Gastrocnemius medialis (tissue), 4 donors: ENCODE data around the gene IL18R1. TPM values are rescaled to one million over a fixed set of nuclear protein-coding genes. Genes with fewer than 3 reads are reported as not detected.

ENCODE experiments used
- ATAC-seq, 2 donors: fragments of 150-250 bp; one replicate each; pipeline ENCODE4 v1.9.1; 2016
- DNase-seq, 2 donors: peaks; one replicate each; pipeline ENCODE4 v3.0.0-alpha.2; 2019
- H3K27ac ChIP-seq, 4 donors: fragments of 200-600 bp; sonication (generic); 1 replicate in 1 of 4; 2 replicates in 3 of 4; pipeline ENCODE4 v1.5.1; 2016 to 2018; ENCODE audit warnings: mild to moderate bottlenecking in 2 of 4, moderate library complexity in 1 of 4
- H3K27me3 ChIP-seq, 3 donors: fragments of 200-600 bp; sonication (generic) in 2 of 3; 1 replicate in 1 of 3; 2 replicates in 2 of 3; pipeline versions ENCODE4 v1.5.1 to v1.6.0; 2016 to 2019; ENCODE audit warnings: mild to moderate bottlenecking in 1 of 3, moderate library complexity in 1 of 3
- H3K36me3 ChIP-seq, 2 donors: fragments of 200-600 bp; sonication (generic) in 1 of 2; one replicate each; pipeline ENCODE4 v1.5.1; 2017 to 2018
- H3K4me1 ChIP-seq, 2 donors: fragments of 200-600 bp; sonication (generic) in 1 of 2; one replicate each; pipeline ENCODE4 v1.5.1; 2016 to 2017; ENCODE audit warnings: mild to moderate bottlenecking in 2 of 2
- H3K4me3 ChIP-seq, 4 donors: fragments of 200-600 bp; sonication (generic) in 3 of 4; 1 replicate in 1 of 4; 2 replicates in 3 of 4; pipeline ENCODE4 v1.5.1; 2016 to 2019; ENCODE audit warnings: mild to moderate bottlenecking in 2 of 4
- H3K9me3 ChIP-seq, 3 donors: fragments of 200-600 bp; sonication (generic) in 2 of 3; 1 replicate in 1 of 3; 2 replicates in 2 of 3; pipeline ENCODE4 v1.5.1; 2016 to 2019
- POLR2A ChIP-seq, 2 donors: fragments of 450-650 bp; IDR thresholded peaks; one replicate each; pipeline ENCODE4 v1.6.1; 2017; ENCODE audit warnings: antibody characterized with exemption in 2 of 2, mild to moderate bottlenecking in 2 of 2, moderate library complexity in 2 of 2
- in situ Hi-C, 4 donors: fragments of 200-750 bp; cut with MboI; loops; one replicate each; pipeline versions ENCODE4 v1.15.0 to v1.8.0; 2017; ENCODE audit warnings: low sequenced_read_pairs in 4 of 4
- intact Hi-C: fragments of 100-400 bp; cut with DNase I; formaldehyde crosslinking; loops from one replicate; pipeline ENCODE4 v1.15.1; 2023; ENCODE audit warnings: low total_unique reads
- total RNA-seq, 4 donors: library from RNA; depleted of rRNA; stranded (reverse); fragments of >200 nt; gene quantifications; one replicate each; pipeline versions ENCODE4 v1.1.0 to v1.2.3, GENCODE V29; 2016
- TF ChIP-seq, protein P1 (sequence below), 5 experiments: fragments of 450-650 bp in 3 of 5; fragments of 200-600 bp in 2 of 5; sonication (generic) in 2 of 5; IDR thresholded peaks in 4 of 5; conservative IDR thresholded peaks in 1 of 5; 1 replicate in 4 of 5; 2 replicates in 1 of 5; pipeline ENCODE4 v1.5.1; 2016 to 2019; ENCODE audit warnings: antibody characterized with exemption in 5 of 5, mild to moderate bottlenecking in 3 of 5, moderate library complexity in 3 of 5

Gene IL18R1
- total RNA-seq, 4 donors from 2014 or later, result 0.36 to 2.8 (median 1.1) TPM

DNA sequence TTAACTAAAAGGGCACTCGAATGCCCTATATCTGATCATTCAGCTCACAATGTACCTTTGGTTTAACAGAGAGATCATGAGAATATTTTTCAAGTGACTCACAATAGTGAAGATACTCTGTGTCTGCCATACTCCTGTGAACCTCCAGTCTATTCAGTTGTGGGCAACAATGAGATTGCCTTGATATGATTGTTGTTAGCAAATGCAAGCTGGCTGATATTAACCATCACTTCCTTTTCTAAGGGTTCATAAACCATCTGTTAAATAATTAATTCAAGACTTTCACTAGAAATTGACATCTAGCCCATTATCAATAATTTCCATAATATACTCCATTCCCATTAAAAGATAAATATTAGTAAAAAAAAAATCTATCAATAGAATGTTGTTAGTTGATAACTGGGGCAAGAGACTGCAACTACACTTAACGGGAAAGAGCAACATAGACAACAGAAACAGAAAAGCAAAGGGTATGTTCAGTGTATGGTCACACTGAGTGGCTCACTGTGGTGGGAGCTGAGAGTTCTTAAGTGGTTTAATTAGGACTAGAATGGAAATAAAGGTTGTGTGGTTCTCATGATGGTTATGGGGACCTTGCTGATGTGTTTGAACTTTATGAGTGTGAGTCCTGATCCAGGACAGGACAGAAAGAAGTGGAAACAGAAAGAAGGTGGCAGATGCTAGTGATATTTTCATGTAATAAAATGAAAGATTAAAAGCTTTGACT is 79.2 kb downstream of the IL18R1 start:
- Histone ChIP-seq H3K4me1 (no peaks in the 10 kb centered on the region), H3K36me3 (no peaks in the 10 kb centered on the region), H3K9me3 (no peaks in the 10 kb centered on the region), H3K27ac (no peak overlapping the region), H3K4me3 (no peak overlapping the region), H3K27me3 (no peaks in the 10 kb centered on the region)
- intact Hi-C loops (no loop called here), in situ Hi-C loops (loop anchor here in 3 of 4 donors (25.0 kb wide), 3 partner anchors 148 to 448 kb away; partner anchors contain the start of gene IL1R2 (in 1 of the 3))
- ATAC-seq (no peak), DNase-seq (no peak)
- no peak for TF ChIP-seq POLR2A (IDR thresholded peaks at IDR 0.05)
- TF ChIP-seq, protein P1, sequence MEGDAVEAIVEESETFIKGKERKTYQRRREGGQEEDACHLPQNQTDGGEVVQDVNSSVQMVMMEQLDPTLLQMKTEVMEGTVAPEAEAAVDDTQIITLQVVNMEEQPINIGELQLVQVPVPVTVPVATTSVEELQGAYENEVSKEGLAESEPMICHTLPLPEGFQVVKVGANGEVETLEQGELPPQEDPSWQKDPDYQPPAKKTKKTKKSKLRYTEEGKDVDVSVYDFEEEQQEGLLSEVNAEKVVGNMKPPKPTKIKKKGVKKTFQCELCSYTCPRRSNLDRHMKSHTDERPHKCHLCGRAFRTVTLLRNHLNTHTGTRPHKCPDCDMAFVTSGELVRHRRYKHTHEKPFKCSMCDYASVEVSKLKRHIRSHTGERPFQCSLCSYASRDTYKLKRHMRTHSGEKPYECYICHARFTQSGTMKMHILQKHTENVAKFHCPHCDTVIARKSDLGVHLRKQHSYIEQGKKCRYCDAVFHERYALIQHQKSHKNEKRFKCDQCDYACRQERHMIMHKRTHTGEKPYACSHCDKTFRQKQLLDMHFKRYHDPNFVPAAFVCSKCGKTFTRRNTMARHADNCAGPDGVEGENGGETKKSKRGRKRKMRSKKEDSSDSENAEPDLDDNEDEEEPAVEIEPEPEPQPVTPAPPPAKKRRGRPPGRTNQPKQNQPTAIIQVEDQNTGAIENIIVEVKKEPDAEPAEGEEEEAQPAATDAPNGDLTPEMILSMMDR (IDR thresholded peaks at IDR 0.05 in 4 of 5, conservative IDR thresholded peaks at IDR 0.05 in 1 of 5), result no peak

DNA sequence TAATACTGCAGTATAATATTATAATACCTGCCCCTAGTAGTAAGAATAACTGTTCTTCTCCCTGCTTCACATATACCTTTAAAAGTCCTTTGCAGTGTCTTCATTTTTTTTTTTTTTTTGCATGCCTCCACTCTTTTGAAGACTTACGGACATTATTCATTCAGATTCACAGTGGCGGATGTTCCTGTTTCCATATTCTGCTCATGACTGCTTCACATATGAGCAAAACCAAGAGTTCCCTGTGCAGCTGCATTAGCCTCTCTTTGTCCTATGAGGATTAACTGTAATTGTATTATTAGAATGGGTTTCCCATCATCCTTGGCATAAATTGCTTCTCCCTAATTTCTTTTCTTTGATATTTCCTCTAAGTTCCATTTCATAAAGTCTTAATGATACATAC is 80.1 kb downstream of the IL18R1 start:
- DNase-seq, result no peak
- no peak overlapping the region for H3K27ac ChIP-seq
- in situ Hi-C loops (loop anchor here in 3 of 4 donors (25.0 kb wide), 3 partner anchors 148 to 448 kb away; partner anchors contain the start of gene IL1R2 (in 1 of the 3)), intact Hi-C loops (no loop called here)
- no peak overlapping the region for H3K4me3 ChIP-seq
- no peaks in the 10 kb centered on the region for H3K27me3 ChIP-seq
- no peak for ATAC-seq
- no peak for TF ChIP-seq POLR2A (IDR thresholded peaks at IDR 0.05)
- TF ChIP-seq, protein P1 (IDR thresholded peaks at IDR 0.05 in 4 of 5, conservative IDR thresholded peaks at IDR 0.05 in 1 of 5), result no peak
- H3K36me3 ChIP-seq, result no peaks in the 10 kb centered on the region
- no peaks in the 10 kb centered on the region for H3K4me1 ChIP-seq
- no peaks in the 10 kb centered on the region for H3K9me3 ChIP-seq

DNA sequence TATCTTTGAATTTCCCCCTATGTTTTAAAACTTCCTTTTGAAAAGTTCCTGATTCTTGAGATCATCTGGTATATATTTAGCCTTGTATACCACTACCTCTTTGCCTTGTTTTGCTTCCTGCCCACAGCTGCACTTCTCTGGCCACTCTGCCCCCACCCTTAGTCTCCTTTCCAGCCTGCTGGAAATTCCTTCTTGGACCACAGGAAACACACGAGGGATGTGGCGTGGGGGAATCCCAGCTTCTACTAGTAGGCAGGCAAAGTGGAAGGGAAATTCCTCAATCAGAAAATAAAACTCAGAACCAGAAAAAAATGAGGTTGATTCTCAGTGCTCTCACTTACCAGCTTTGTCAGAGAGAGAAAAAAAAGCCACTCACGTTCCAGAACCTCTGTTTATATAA is 80.7 kb downstream of the IL18R1 start:
- Histone ChIP-seq H3K4me1 (no peaks in the 10 kb centered on the region), H3K4me3 (no peak overlapping the region), H3K9me3 (no peaks in the 10 kb centered on the region), H3K27ac (no peak overlapping the region), H3K27me3 (no peaks in the 10 kb centered on the region), H3K36me3 (no peaks in the 10 kb centered on the region)
- TF ChIP-seq POLR2A (IDR thresholded peaks at IDR 0.05), result no peak
- TF ChIP-seq, protein P1 (IDR thresholded peaks at IDR 0.05 in 4 of 5, conservative IDR thresholded peaks at IDR 0.05 in 1 of 5), result no peak
- DNase-seq (no peak), ATAC-seq (no peak)
- in situ Hi-C loops, result loop anchor here in 3 of 4 donors (25.0 kb wide), 3 partner anchors 149 to 449 kb away; partner anchors contain the start of gene IL1R2 (in 1 of the 3)
- intact Hi-C loops, result no loop called here

DNA sequence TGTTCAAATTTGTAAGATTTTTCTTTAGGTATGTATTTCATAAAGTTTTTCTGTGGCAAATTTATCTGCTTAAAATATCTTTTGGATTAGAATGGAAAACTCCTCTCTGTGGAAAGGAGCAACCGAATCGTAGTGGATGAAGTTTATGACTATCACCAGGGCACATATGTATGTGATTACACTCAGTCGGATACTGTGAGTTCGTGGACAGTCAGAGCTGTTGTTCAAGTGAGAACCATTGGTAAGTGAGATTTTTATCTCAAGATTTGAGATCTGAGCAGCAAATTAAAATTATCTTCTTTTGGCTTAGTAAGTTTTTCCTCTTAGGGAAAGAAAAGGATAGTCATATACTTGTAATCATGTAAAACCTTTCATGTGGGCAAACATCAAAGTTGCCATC is 81.5 kb downstream of the IL18R1 start:
- Histone ChIP-seq H3K27ac (no peak overlapping the region), H3K4me1 (no peaks in the 10 kb centered on the region), H3K27me3 (no peaks in the 10 kb centered on the region), H3K36me3 (no peaks in the 10 kb centered on the region), H3K9me3 (no peaks in the 10 kb centered on the region), H3K4me3 (no peak overlapping the region)
- DNase-seq, result no peak
- intact Hi-C loops, result no loop called here
- in situ Hi-C loops, result loop anchor here in 3 of 4 donors (25.0 kb wide), 3 partner anchors 150 to 450 kb away; partner anchors contain the start of gene IL1R2 (in 1 of the 3)
- TF ChIP-seq POLR2A (IDR thresholded peaks at IDR 0.05), result no peak
- TF ChIP-seq, protein P1 (IDR thresholded peaks at IDR 0.05 in 4 of 5, conservative IDR thresholded peaks at IDR 0.05 in 1 of 5), result no peak
- no peak for ATAC-seq
